GM23248 (cell line): ENCODE results near the gene TBATA. TPM values are rescaled to one million over a fixed set of nuclear protein-coding genes. Genes with fewer than 3 reads are reported as not detected.

Experiments used
- DNase-seq: peaks from one replicate; pipeline ENCODE4 v3.0.0-alpha.2; 2015
- H2AFZ ChIP-seq: fragments of 200-600 bp; sonication (generic); 2 replicates; pipeline ENCODE4 v1.6.1; 2016; ENCODE audit warnings: antibody characterized with exemption
- H3F3A ChIP-seq: fragments of 200-600 bp; sonication (generic); 2 replicates; pipeline ENCODE4 v1.6.1; 2016; ENCODE audit warnings: mild to moderate bottlenecking, antibody characterized with exemption, mixed run types; ENCODE audit not compliant: insufficient read depth
- H3K27ac ChIP-seq: fragments of 200-600 bp; sonication (generic); 2 replicates; pipeline ENCODE4 v1.5.1; 2016; ENCODE audit warnings: mild to moderate bottlenecking
- H3K27me3 ChIP-seq: fragments of 200-600 bp; sonication (generic); replicated peaks from 2 replicates; pipeline ENCODE4 v1.6.1; 2016; ENCODE audit warnings: mild to moderate bottlenecking; ENCODE audit not compliant: insufficient read depth
- H3K36me3 ChIP-seq: fragments of 200-600 bp; sonication (generic); 2 replicates; pipeline ENCODE4 v1.6.1; 2016; ENCODE audit warnings: low read depth, mild to moderate bottlenecking
- H3K4me1 ChIP-seq: fragments of 200-600 bp; sonication (generic); 2 replicates; pipeline ENCODE4 v1.6.1; 2016; ENCODE audit warnings: mild to moderate bottlenecking; ENCODE audit not compliant: insufficient read depth
- H3K4me2 ChIP-seq: fragments of 200-600 bp; sonication (generic); one replicate; pipeline ENCODE4 v1.6.1; 2016; ENCODE audit warnings: mild to moderate bottlenecking; ENCODE audit not compliant: unreplicated experiment
- H3K4me3 ChIP-seq: fragments of 200-600 bp; sonication (generic); 2 replicates; pipeline ENCODE4 v1.5.1; 2016; ENCODE audit warnings: mild to moderate bottlenecking
- H3K79me2 ChIP-seq: fragments of 200-600 bp; sonication (generic); 2 replicates; pipeline ENCODE4 v1.6.1; 2016; ENCODE audit warnings: mild to moderate bottlenecking; ENCODE audit not compliant: insufficient read depth
- H3K9ac ChIP-seq: fragments of 200-600 bp; sonication (generic); 2 replicates; pipeline ENCODE4 v1.6.1; 2016; ENCODE audit warnings: mild to moderate bottlenecking
- H3K9me2 ChIP-seq: fragments of 200-600 bp; sonication (generic); 2 replicates; pipeline ENCODE4 v1.6.1; 2016; ENCODE audit warnings: mixed run types, mild to moderate bottlenecking, moderate library complexity; ENCODE audit not compliant: insufficient read depth
- H3K9me3 ChIP-seq: fragments of 200-600 bp; sonication (generic); one replicate; pipeline ENCODE4 v1.6.1; 2017; ENCODE audit warnings: low read depth
- H4K20me1 ChIP-seq: fragments of 200-600 bp; sonication (generic); 2 replicates; pipeline ENCODE4 v1.6.0; 2016; ENCODE audit not compliant: insufficient read depth
- EZH2 ChIP-seq: fragments of 200-600 bp; sonication (generic); IDR thresholded peaks from 2 replicates; pipeline ENCODE4 v1.6.1; 2018; ENCODE audit warnings: antibody characterized with exemption, mild to moderate bottlenecking; ENCODE audit not compliant: insufficient read depth, poor library complexity, severe bottlenecking
- EZH2phosphoT487 ChIP-seq: fragments of 200-600 bp; sonication (generic); IDR thresholded peaks from 2 replicates; pipeline ENCODE4 v1.6.1; 2018; ENCODE audit warnings: antibody characterized with exemption, moderate library complexity, mild to moderate bottlenecking, low read depth; ENCODE audit not compliant: insufficient read depth
- WGBS, 2 experiments: methylation state at CpG; one replicate each; pipeline ENCODE4 v1.1.6; 2015 to 2017; ENCODE audit warnings: low lambda C conversion rate in 2 of 2, low coverage in 1 of 2; ENCODE audit errors: missing lambda C conversion rate in 2 of 2; 5-methylcytosine and 5-hydroxymethylcytosine counted together
- in situ Hi-C: fragments of 300-500 bp; cut with MboI; formaldehyde crosslinking; loops from 2 replicates; pipeline ENCODE4 v1.15.0; 2020
- polyA plus RNA-seq: library from polyadenylated mRNA; unstranded; fragments of >200 nt; fragmentation: Nextera tagmentation; extraction: Ambion mirVana; gene quantifications from 2 replicates; pipeline ENCODE4 v1.2.1, GENCODE V29; 2016
- total RNA-seq: library from RNA; depleted of rRNA; stranded (reverse); fragments of >200 nt; shearing (Covaris generic); gene quantifications from 2 replicates; pipeline ENCODE4 v1.2.3, GENCODE V29; 2014

TBATA gene
- total and polyA plus RNA-seq, 2 experiments from 2014 or later = not detected

- DNase-seq = no peak
- Histone ChIP-seq H4K20me1 (no peaks in the 10 kb centered on the region), H2AFZ (no peak overlapping the region), H3K4me2 (no peak overlapping the region), H3K27me3 (no peaks in the 10 kb centered on the region), H3K36me3 (no peaks in the 10 kb centered on the region), H3K9ac (no peak overlapping the region), H3F3A (no peaks in the 10 kb centered on the region), H3K9me2 (no peaks in the 10 kb centered on the region), H3K79me2 (no peaks in the 10 kb centered on the region), H3K4me1 (peaks cover 8% of the 10 kb centered on the region; the same call in 1 of the 2 replicates), H3K4me3 (no peak overlapping the region), H3K27ac (no peak overlapping the region), H3K9me3 (no peaks in the 10 kb centered on the region)
- no peak for TF ChIP-seq EZH2
- no peak for TF ChIP-seq EZH2phosphoT487
- in situ Hi-C loops = loop anchor here (10.0 kb wide), 1 partner anchor 288 kb away; no protein-coding TSS in a partner anchor
- 89 to 92% methylated on average over 7 of the region's 7 CpGs for WGBS, 2 experiments
Observed at GRCh38 chr10:70752571-70752970, 32.6 kb downstream of the TBATA start.

GRCh38 chr10:70751991-70752390 lies 33.2 kb downstream of the TBATA start:
- H3K4me1 ChIP-seq = peaks cover 8% of the 10 kb centered on the region; the same call in 1 of the 2 replicates
- 96 to 98% methylated on average over 13 of the region's 14 CpGs for WGBS, 2 experiments
- no peaks in the 10 kb centered on the region for H3K79me2 ChIP-seq
- H3K9me2 ChIP-seq = no peaks in the 10 kb centered on the region
- H3K27ac ChIP-seq = no peak overlapping the region
- no peaks in the 10 kb centered on the region for H4K20me1 ChIP-seq
- in situ Hi-C loops = loop anchor here (10.0 kb wide), 1 partner anchor 287 kb away; no protein-coding TSS in a partner anchor
- H3K9me3 ChIP-seq = no peaks in the 10 kb centered on the region
- DNase-seq = no peak
- H2AFZ ChIP-seq = no peak overlapping the region
- no peaks in the 10 kb centered on the region for H3K27me3 ChIP-seq
- no peaks in the 10 kb centered on the region for H3F3A ChIP-seq
- H3K9ac ChIP-seq = no peak overlapping the region
- no peak overlapping the region for H3K4me2 ChIP-seq
- no peak overlapping the region for H3K4me3 ChIP-seq
- H3K36me3 ChIP-seq = no peaks in the 10 kb centered on the region
- TF ChIP-seq EZH2phosphoT487 = no peak

GRCh38 chr10:70751356-70751755 lies 33.8 kb downstream of the TBATA start:
- Histone ChIP-seq H3K9me2 (no peaks in the 10 kb centered on the region), H3K4me3 (no peak overlapping the region), H3K79me2 (no peaks in the 10 kb centered on the region), H3K27ac (no peak overlapping the region), H3K27me3 (no peaks in the 10 kb centered on the region), H3K9me3 (no peaks in the 10 kb centered on the region), H3K9ac (no peak overlapping the region), H3K4me1 (peaks cover 8% of the 10 kb centered on the region; the same call in 1 of the 2 replicates), H3K36me3 (no peaks in the 10 kb centered on the region), H3K4me2 (no peak overlapping the region), H2AFZ (no peak overlapping the region), H3F3A (no peaks in the 10 kb centered on the region), H4K20me1 (no peaks in the 10 kb centered on the region)
- 91 to 95% methylated on average over 9 of the region's 9 CpGs for WGBS, 2 experiments
- no peak for DNase-seq
- no peak for TF ChIP-seq EZH2
- no peak for TF ChIP-seq EZH2phosphoT487
- in situ Hi-C loops = loop anchor here (10.0 kb wide), 1 partner anchor 287 kb away; no protein-coding TSS in a partner anchor

- Histone ChIP-seq H3K9me2 (no peaks in the 10 kb centered on the region), H3K4me3 (no peak overlapping the region), H3K9ac (no peak overlapping the region), H3K27me3 (no peaks in the 10 kb centered on the region), H3K4me2 (no peak overlapping the region), H3F3A (no peaks in the 10 kb centered on the region), H3K4me1 (peaks cover 8% of the 10 kb centered on the region; the same call in 1 of the 2 replicates), H3K27ac (no peak overlapping the region), H2AFZ (no peak overlapping the region), H3K36me3 (no peaks in the 10 kb centered on the region), H3K9me3 (no peaks in the 10 kb centered on the region), H3K79me2 (no peaks in the 10 kb centered on the region), H4K20me1 (no peaks in the 10 kb centered on the region)
- DNase-seq = peak; percentile 41
- in situ Hi-C loops = loop anchor here (10.0 kb wide), 1 partner anchor 285 kb away; no protein-coding TSS in a partner anchor
- no peak for TF ChIP-seq EZH2
- TF ChIP-seq EZH2phosphoT487 = no peak
- WGBS, 2 experiments = 31 to 34% methylated on average over 3 of the region's 3 CpGs
Observed at GRCh38 chr10:70750156-70750703, 34.9 kb downstream of the TBATA start.
